Measurements from ENCODE around the gene NPTXR. TPM values are rescaled to one million over a fixed set of nuclear protein-coding genes. Genes with fewer than 3 reads are reported as not detected.
A peak's percentile ranks its signal among the peaks of the same experiment; 100 is the strongest.
"Not testable (repeated sequence)": the region's sequence is repeated elsewhere in the genome, so short reads cannot be mapped to it uniquely, and the experiment has no call there.

The NPTXR gene
- total RNA-seq, 2 donors from 2014 or later: 2.5 to 2.6 TPM

- Mint-ChIP-seq H3K27me3 (no peaks in the 10 kb centered on the region), H3K27ac (no peak overlapping the region), H3K4me1 (no peaks in the 10 kb centered on the region), H3K36me3 (ENCODE audit: low read depth) (no peaks in the 10 kb centered on the region), H3K4me3 (no peak overlapping the region)
- ATAC-seq (no peak), DNase-seq (no peak)
- no peaks in the 10 kb centered on the region for H3K9me3 ChIP-seq (ENCODE audit: control insufficient read depth, low read length, poor library complexity, severe bottlenecking)
These were observed 15.1 kb downstream of the NPTXR start for GRCh38 chr22:38828616-38829205.

GRCh38 chr22:38828191-38828590 lies 15.6 kb downstream of the NPTXR start:
- Mint-ChIP-seq H3K36me3 (ENCODE audit: low read depth) (no peaks in the 10 kb centered on the region), H3K27ac (no peak overlapping the region), H3K27me3 (no peaks in the 10 kb centered on the region), H3K4me1 (no peaks in the 10 kb centered on the region), H3K4me3 (no peak overlapping the region)
- ATAC-seq: no peak
- H3K9me3 ChIP-seq (ENCODE audit: control insufficient read depth, low read length, poor library complexity, severe bottlenecking): no peaks in the 10 kb centered on the region
- no peak for DNase-seq

DNA sequence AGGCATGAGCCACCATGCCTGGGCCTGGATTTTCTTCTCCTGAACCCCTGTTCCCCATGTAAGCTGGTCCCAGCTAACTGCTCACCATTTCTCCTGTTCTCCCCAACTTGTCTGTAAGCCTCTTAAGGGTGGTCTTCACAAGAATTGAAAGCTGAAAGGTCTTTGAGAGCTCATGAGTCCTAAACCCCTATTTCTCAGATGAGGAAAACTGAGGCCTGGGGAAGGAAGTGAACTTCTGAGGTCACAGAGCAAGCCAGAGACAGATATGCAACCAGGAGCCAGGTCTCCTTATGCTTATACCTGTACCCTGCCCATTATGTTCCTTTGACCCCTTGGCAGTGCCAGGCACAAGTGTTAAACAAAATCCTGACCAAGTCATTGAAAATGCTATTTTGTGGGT lies 16.3 kb downstream of the NPTXR start:
- no peaks in the 10 kb centered on the region for H3K9me3 ChIP-seq (ENCODE audit: control insufficient read depth, low read length, poor library complexity, severe bottlenecking)
- no peaks in the 10 kb centered on the region for H3K4me1 Mint-ChIP-seq
- no peak overlapping the region for H3K4me3 Mint-ChIP-seq
- H3K27ac Mint-ChIP-seq: no peak overlapping the region
- no peaks in the 10 kb centered on the region for H3K27me3 Mint-ChIP-seq
- DNase-seq (no peak), ATAC-seq (no peak)
- H3K36me3 Mint-ChIP-seq (ENCODE audit: low read depth): no peaks in the 10 kb centered on the region

GRCh38 chr22:38826801-38827200 lies 17.0 kb downstream of the NPTXR start:
- H3K9me3 ChIP-seq (ENCODE audit: control insufficient read depth, low read length, poor library complexity, severe bottlenecking): no peaks in the 10 kb centered on the region
- ATAC-seq: no peak
- Mint-ChIP-seq H3K4me3 (no peak overlapping the region), H3K36me3 (ENCODE audit: low read depth) (no peaks in the 10 kb centered on the region), H3K27ac (no peak overlapping the region), H3K27me3 (no peaks in the 10 kb centered on the region), H3K4me1 (no peaks in the 10 kb centered on the region)
- DNase-seq: no peak

DNA sequence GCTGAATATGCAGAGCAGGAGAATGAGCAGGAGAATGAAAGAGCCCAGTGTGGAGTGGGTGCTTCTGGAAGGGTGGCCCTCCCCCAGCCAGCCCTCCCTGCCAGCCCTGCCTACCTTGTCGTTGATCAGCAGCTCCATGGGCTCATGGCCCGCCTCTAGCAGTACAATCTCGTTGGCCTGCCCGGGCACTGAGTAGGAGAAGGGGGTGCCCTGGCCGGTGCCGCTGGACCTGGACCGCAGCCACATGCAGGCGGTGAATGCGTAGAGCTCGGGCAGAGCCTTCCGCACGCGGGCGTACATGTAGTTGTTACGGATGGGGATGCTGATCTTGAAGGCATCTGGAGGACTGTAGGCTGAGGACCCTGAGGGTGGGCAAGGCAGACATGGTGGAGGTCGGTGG lies 17.4 kb downstream of the NPTXR start:
- Mint-ChIP-seq H3K4me1 (no peaks in the 10 kb centered on the region), H3K27ac (no peak overlapping the region), H3K36me3 (ENCODE audit: low read depth) (no peaks in the 10 kb centered on the region), H3K27me3 (no peaks in the 10 kb centered on the region), H3K4me3 (no peak overlapping the region)
- ATAC-seq: no peak
- H3K9me3 ChIP-seq (ENCODE audit: control insufficient read depth, low read length, poor library complexity, severe bottlenecking): no peaks in the 10 kb centered on the region
- no peak for DNase-seq

DNA sequence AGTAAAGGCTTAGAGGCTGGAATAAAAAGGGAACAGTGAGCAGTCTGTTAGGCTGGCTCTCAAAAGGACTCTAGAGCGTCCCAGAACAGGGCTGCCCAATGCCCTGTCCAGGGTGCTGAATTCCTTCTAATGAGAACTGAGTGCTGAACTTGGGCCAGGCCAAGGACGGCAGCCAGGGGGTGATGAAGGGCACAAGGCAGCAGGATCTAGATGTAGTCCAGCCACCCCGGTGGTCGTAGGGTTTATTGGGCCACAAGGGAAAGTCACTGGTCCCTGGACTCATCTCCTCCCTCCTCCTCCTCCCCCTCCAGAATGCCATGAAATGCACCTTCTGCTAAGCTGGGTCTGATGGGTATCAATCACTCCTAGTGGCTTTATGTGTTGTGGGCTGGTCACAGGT lies 19.2 kb downstream of the NPTXR start:
- DNase-seq: peak in 1 of 3 donors; percentile 38

GRCh38 chr22:38823637-38824036 lies 20.2 kb downstream of the NPTXR start:
- Mint-ChIP-seq H3K4me1 (no peaks in the 10 kb centered on the region), H3K4me3 (no peak overlapping the region), H3K36me3 (ENCODE audit: low read depth) (no peaks in the 10 kb centered on the region), H3K27ac (no peak overlapping the region), H3K27me3 (no peaks in the 10 kb centered on the region)
- no peaks in the 10 kb centered on the region for H3K9me3 ChIP-seq (ENCODE audit: control insufficient read depth, low read length, poor library complexity, severe bottlenecking)
- DNase-seq (no peak), ATAC-seq (no peak)

More for the DNA sequence above, 19.2 kb downstream of the NPTXR start:
- no peak overlapping the region for H3K27ac Mint-ChIP-seq
- peak; percentile 74 for ATAC-seq
- H3K27me3 Mint-ChIP-seq: no peaks in the 10 kb centered on the region
- no peaks in the 10 kb centered on the region for H3K4me1 Mint-ChIP-seq
- H3K36me3 Mint-ChIP-seq (ENCODE audit: low read depth): no peaks in the 10 kb centered on the region
- H3K4me3 Mint-ChIP-seq: no peak overlapping the region
- H3K9me3 ChIP-seq (ENCODE audit: control insufficient read depth, low read length, poor library complexity, severe bottlenecking): no peaks in the 10 kb centered on the region

- Mint-ChIP-seq H3K27me3 (no peaks in the 10 kb centered on the region), H3K4me3 (no peak overlapping the region), H3K27ac (no peak overlapping the region), H3K36me3 (ENCODE audit: low read depth) (no peaks in the 10 kb centered on the region), H3K4me1 (no peaks in the 10 kb centered on the region)
- DNase-seq (no peak), ATAC-seq (no peak)
- H3K9me3 ChIP-seq (ENCODE audit: control insufficient read depth, low read length, poor library complexity, severe bottlenecking): no peaks in the 10 kb centered on the region
These were observed 20.8 kb downstream of the NPTXR start for GRCh38 chr22:38823076-38823475.

- ATAC-seq: no peak
- Mint-ChIP-seq H3K27me3 (peaks cover 10% of the 10 kb centered on the region), H3K36me3 (ENCODE audit: low read depth) (peaks cover 2% of the 10 kb centered on the region), H3K27ac (no peak overlapping the region), H3K4me3 (no peak overlapping the region), H3K4me1 (peaks cover 7% of the 10 kb centered on the region)
- H3K9me3 ChIP-seq (ENCODE audit: control insufficient read depth, low read length, poor library complexity, severe bottlenecking): no peaks in the 10 kb centered on the region
- DNase-seq: no peak
These were observed 23.8 kb downstream of the NPTXR start for GRCh38 chr22:38820020-38820419.

DNA sequence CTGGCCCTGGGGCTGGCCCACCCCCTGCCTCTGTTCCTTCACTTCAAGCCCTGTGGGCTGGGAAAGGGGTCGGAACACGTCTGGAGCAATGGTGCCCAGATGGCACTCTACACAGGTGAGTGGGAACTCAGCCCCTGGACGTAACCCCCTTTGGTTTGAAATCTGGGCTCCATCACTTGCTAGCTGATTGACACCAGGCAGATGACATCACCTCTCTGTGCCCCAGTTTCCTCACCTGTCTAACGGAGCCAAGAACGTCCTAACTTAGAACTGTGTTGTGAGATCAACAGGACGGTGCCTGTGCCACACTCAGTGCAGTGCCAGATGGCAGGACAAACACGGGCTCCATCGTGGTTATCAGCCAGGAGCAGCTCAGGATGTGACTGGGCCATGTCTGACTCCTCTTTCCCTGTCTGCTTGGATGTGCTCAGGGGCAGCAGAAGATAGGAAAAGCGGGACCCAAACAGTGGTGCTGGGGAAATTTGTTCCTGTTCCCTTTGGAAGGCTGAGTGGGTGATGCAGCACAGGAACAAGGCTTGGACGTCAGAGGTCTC lies 24.4 kb downstream of the NPTXR start:
- H3K27me3 Mint-ChIP-seq: peaks cover 15% of the 10 kb centered on the region
- H3K4me1 Mint-ChIP-seq: peaks cover 8% of the 10 kb centered on the region
- no peak overlapping the region for H3K27ac Mint-ChIP-seq
- H3K9me3 ChIP-seq (ENCODE audit: control insufficient read depth, low read length, poor library complexity, severe bottlenecking): no peaks in the 10 kb centered on the region
- peaks cover 3% of the 10 kb centered on the region for H3K36me3 Mint-ChIP-seq (ENCODE audit: low read depth)
- no peak overlapping the region for H3K4me3 Mint-ChIP-seq
- ATAC-seq: no peak
- no peak for DNase-seq

- no peak overlapping the region for H3K4me3 Mint-ChIP-seq
- H3K9me3 ChIP-seq (ENCODE audit: control insufficient read depth, low read length, poor library complexity, severe bottlenecking): no peaks in the 10 kb centered on the region
- H3K27ac Mint-ChIP-seq: no peak overlapping the region
- ATAC-seq: no peak
- DNase-seq: no peak
- H3K4me1 Mint-ChIP-seq: peaks cover 10% of the 10 kb centered on the region
- H3K36me3 Mint-ChIP-seq (ENCODE audit: low read depth): peaks cover 3% of the 10 kb centered on the region
- H3K27me3 Mint-ChIP-seq: peaks cover 31% of the 10 kb centered on the region
These were observed 26.6 kb downstream of the NPTXR start for GRCh38 chr22:38817196-38817595.

DNA sequence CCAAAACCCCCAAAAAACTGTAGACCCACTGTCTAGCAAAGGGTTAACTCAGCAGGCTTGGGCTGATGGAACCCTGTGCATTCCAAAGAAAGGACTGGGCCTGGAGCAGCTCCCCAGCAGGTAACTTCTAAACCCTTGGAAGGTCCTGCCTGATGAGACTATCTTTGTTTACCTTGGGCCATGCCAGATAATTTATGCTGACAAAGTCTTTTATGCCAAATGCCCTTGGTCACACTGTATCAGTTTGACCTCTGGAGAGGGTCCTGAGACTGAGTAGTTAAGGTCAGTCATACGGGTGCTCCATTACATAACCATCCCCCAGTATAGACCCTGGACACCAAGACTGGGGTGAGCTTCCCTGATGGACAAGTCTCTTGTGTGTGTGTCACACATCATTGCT lies 28.0 kb downstream of the NPTXR start:
- peaks cover 31% of the 10 kb centered on the region for H3K27me3 Mint-ChIP-seq
- no peaks in the 10 kb centered on the region for H3K9me3 ChIP-seq (ENCODE audit: control insufficient read depth, low read length, poor library complexity, severe bottlenecking)
- peaks cover 3% of the 10 kb centered on the region for H3K36me3 Mint-ChIP-seq (ENCODE audit: low read depth)
- H3K4me1 Mint-ChIP-seq: peaks cover 10% of the 10 kb centered on the region
- ATAC-seq (no peak), DNase-seq (no peak)
- no peak overlapping the region for H3K4me3 Mint-ChIP-seq
- H3K27ac Mint-ChIP-seq: no peak overlapping the region

GRCh38 chr22:38811241-38811640 lies 32.6 kb downstream of the NPTXR start:
- H3K36me3 Mint-ChIP-seq (ENCODE audit: low read depth): peaks cover 5% of the 10 kb centered on the region
- H3K9me3 ChIP-seq (ENCODE audit: control insufficient read depth, low read length, poor library complexity, severe bottlenecking): no peaks in the 10 kb centered on the region
- ATAC-seq: no peak
- H3K4me1 Mint-ChIP-seq: peaks cover 5% of the 10 kb centered on the region
- no peak for DNase-seq
- H3K27ac Mint-ChIP-seq: no peak overlapping the region
- no peak overlapping the region for H3K4me3 Mint-ChIP-seq
- H3K27me3 Mint-ChIP-seq: peaks cover 33% of the 10 kb centered on the region

DNA sequence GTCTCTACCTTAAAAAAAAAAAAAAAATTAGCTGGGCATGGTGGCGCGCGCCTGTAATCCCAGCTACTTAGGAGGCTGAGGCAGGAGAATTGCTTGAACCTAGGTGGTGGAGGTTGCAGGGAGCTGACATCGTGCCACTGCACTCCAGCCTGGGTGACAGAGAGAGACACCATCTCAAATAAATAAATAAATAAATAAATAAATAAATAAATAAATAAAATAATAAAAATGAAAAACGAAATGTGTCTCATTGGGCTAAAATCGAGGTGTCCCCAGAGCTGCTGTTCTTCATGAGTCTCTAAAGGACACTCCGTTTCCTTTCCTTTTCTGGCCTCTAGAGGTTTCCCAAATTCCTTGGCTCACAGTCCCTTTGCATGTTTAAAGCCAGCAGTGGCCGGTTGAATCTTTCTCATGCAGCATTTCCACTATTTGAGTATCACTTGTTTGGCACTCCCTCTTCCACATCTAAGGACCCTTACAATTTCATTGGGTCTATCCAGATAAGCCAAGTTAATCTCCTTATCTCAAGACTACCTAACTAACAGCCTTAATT lies 38.7 kb downstream of the NPTXR start:
- not testable (repeated sequence) for DNase-seq; H3K27ac Mint-ChIP-seq; H3K4me3 Mint-ChIP-seq; ATAC-seq; H3K36me3 Mint-ChIP-seq (ENCODE audit: low read depth); H3K9me3 ChIP-seq (ENCODE audit: control insufficient read depth, low read length, poor library complexity, severe bottlenecking)
- peaks cover 20% of the 10 kb centered on the region for H3K27me3 Mint-ChIP-seq
- peaks cover 10% of the 10 kb centered on the region for H3K4me1 Mint-ChIP-seq
